Upper lobe of left lung (tissue), 6 donors: ENCODE results near the gene RBPJ. TPM values are rescaled to one million over a fixed set of nuclear protein-coding genes. Genes with fewer than 3 reads are reported as not detected.

Experiments used
- ATAC-seq, 2 donors: fragments of 200-7000 bp; cut with Tn5 transposase; one replicate each; pipeline ENCODE4 v1.9.1; 2022; ENCODE audit warnings: mild to moderate bottlenecking in 2 of 2, moderate library complexity in 2 of 2; ENCODE audit not compliant: low FRiP score in 2 of 2
- DNase-seq, 2 donors: peaks; one replicate each; pipeline ENCODE4 v3.0.0-alpha.2; 2019 to 2020
- H3K27ac ChIP-seq, 4 donors: fragments of 200-600 bp; sonication (generic); one replicate each; pipeline ENCODE4 v1.5.1; 2016 to 2019
- H3K27me3 ChIP-seq, 4 donors: fragments of 200-600 bp; sonication (generic); one replicate each; pipeline ENCODE4 v1.5.1; 2017 to 2019
- H3K36me3 ChIP-seq, 4 donors: fragments of 200-600 bp; sonication (generic); one replicate each; pipeline ENCODE4 v1.5.1; 2016 to 2019
- H3K4me1 ChIP-seq, 4 donors: fragments of 200-600 bp; sonication (generic); one replicate each; pipeline ENCODE4 v1.5.1; 2018 to 2019
- H3K4me3 ChIP-seq, 4 donors: fragments of 200-600 bp; sonication (generic); one replicate each; pipeline ENCODE4 v1.5.1; 2017 to 2019; ENCODE audit warnings: mild to moderate bottlenecking in 2 of 4, moderate library complexity in 1 of 4
- H3K9me3 ChIP-seq, 4 donors: fragments of 200-600 bp; sonication (generic); one replicate each; pipeline ENCODE4 v1.5.1; 2018 to 2019
- CTCF ChIP-seq, 6 experiments: fragments of 450-650 bp in 4 of 6; fragments of 200-600 bp in 2 of 6; sonication (generic) in 2 of 6; IDR thresholded peaks; one replicate each; pipeline ENCODE4 v1.5.1; 2016 to 2019; ENCODE audit warnings: antibody characterized with exemption in 6 of 6
- EP300 ChIP-seq, 4 donors: sonication (generic); formaldehyde crosslinking; IDR thresholded peaks; one replicate each; pipeline ENCODE4 v1.5.1; 2017; ENCODE audit warnings: antibody characterized with exemption in 4 of 4, control low read depth in 2 of 4
- POLR2A ChIP-seq, 4 donors: fragments of 450-650 bp; IDR thresholded peaks; one replicate each; pipeline ENCODE4 v1.5.1; 2016 to 2017; ENCODE audit warnings: antibody characterized with exemption in 4 of 4, mild to moderate bottlenecking in 2 of 4
- POLR2AphosphoS5 ChIP-seq, 2 donors: sonication (generic); formaldehyde crosslinking; IDR thresholded peaks; one replicate each; pipeline ENCODE4 v1.5.1; 2017; ENCODE audit warnings: antibody characterized with exemption in 2 of 2
- WGBS, 2 donors: methylation state at CpG; one replicate each; pipeline ENCODE4 v1.1.5; 2017 to 2018; 5-methylcytosine and 5-hydroxymethylcytosine counted together
- total RNA-seq, 6 donors: library from RNA; depleted of rRNA in 4 of 6; stranded (reverse); fragments of >200 nt in 4 of 6; gene quantifications; one replicate each; pipeline versions ENCODE4 v1.1.0 to v1.2.1, GENCODE V29; 2016 to 2021
- donor health status: DM: no; HTN: no; CAD: no; lungs with moderate emphysema.
- donor health status: DM: no; HTN: yes; CAD: no; lungs with severe emphysema.

The RBPJ gene
- total RNA-seq, 6 donors from 2014 or later = 59.4 to 93.2 (median 79.4) TPM

GRCh38 chr4:26412381-26413372 lies 91.9 kb downstream of the RBPJ start:
- no peak overlapping the region for H3K4me3 ChIP-seq
- 51 to 65% methylated on average over 7 of the region's 7 CpGs for WGBS, 2 donors
- no peak for TF ChIP-seq POLR2AphosphoS5 (IDR thresholded peaks at IDR 0.05)
- no peak for TF ChIP-seq EP300 (IDR thresholded peaks at IDR 0.05)
- TF ChIP-seq POLR2A (IDR thresholded peaks at IDR 0.05) = no peak
- TF ChIP-seq CTCF (IDR thresholded peaks at IDR 0.05) = no peak
- H3K4me1 ChIP-seq = peaks cover 0 to 10% (median 8%) of the 10 kb centered on the region in 4 donors
- H3K27ac ChIP-seq = peak overlapping the region in 2 of 4 donors; percentile 21 to 31
- no peaks in the 10 kb centered on the region for H3K9me3 ChIP-seq
- ATAC-seq (peak; percentile 45 to 82), DNase-seq (peak in 1 of 2 donors; percentile 57)
- H3K36me3 ChIP-seq = peaks cover 0 to 10% (median 5%) of the 10 kb centered on the region in 4 donors
- no peaks in the 10 kb centered on the region for H3K27me3 ChIP-seq

DNA sequence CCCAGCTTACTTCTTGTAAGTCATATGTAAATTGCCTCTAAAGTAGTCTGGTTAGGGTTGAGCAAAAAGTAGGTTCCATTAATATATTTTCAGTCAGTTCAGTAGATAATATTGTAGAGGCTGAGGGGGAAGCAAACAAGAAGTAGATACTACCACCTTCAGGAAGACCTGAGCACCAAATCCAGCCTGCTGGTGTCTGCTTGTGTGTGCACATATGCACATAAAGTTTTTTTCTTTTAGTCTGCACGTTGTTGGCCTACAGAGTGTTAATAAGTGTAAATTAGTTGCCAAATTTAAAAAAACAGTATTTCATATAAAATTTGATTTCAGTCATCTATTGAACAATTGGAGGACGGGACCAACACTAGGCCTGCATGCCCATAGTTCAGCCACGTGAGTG lies 92.8 kb downstream of the RBPJ start:
- DNase-seq (no peak), ATAC-seq (no peak)
- H3K4me1 ChIP-seq = peaks cover 0 to 10% (median 8%) of the 10 kb centered on the region in 4 donors
- no peaks in the 10 kb centered on the region for H3K27me3 ChIP-seq
- no peaks in the 10 kb centered on the region for H3K9me3 ChIP-seq
- TF ChIP-seq EP300 (IDR thresholded peaks at IDR 0.05) = no peak
- no peak for TF ChIP-seq POLR2AphosphoS5 (IDR thresholded peaks at IDR 0.05)
- TF ChIP-seq POLR2A (IDR thresholded peaks at IDR 0.05) = no peak
- no peak for TF ChIP-seq CTCF (IDR thresholded peaks at IDR 0.05)
- WGBS, 2 donors = 85 to 89% methylated on average over 3 of the region's 3 CpGs
- H3K27ac ChIP-seq = no peak overlapping the region
- H3K36me3 ChIP-seq = peaks cover 0 to 10% (median 5%) of the 10 kb centered on the region in 4 donors
- H3K4me3 ChIP-seq = no peak overlapping the region

GRCh38 chr4:26418107-26418506 lies 97.3 kb downstream of the RBPJ start:
- no peaks in the 10 kb centered on the region for H3K27me3 ChIP-seq
- H3K9me3 ChIP-seq = no peaks in the 10 kb centered on the region
- ATAC-seq (no peak), DNase-seq (no peak)
- WGBS, 2 donors = 87 to 91% methylated on average over 1 of the region's 1 CpG
- H3K4me1 ChIP-seq = peaks cover 0 to 3% (median 1%) of the 10 kb centered on the region in 4 donors
- H3K4me3 ChIP-seq = no peak overlapping the region
- peaks cover 0 to 28% (median 9%) of the 10 kb centered on the region in 4 donors for H3K36me3 ChIP-seq
- H3K27ac ChIP-seq = no peak overlapping the region
- TF ChIP-seq POLR2A (IDR thresholded peaks at IDR 0.05) (no peak), EP300 (IDR thresholded peaks at IDR 0.05) (no peak), CTCF (IDR thresholded peaks at IDR 0.05) (no peak), POLR2AphosphoS5 (IDR thresholded peaks at IDR 0.05) (no peak)

- WGBS, 2 donors = 94 to 98% methylated on average over 9 of the region's 9 CpGs
- DNase-seq = peak in 1 of 2 donors; percentile 56
Measured at GRCh38 chr4:26418850-26419249, 98.0 kb downstream of the RBPJ start.

More at GRCh38 chr4:26418850-26419249, 98.0 kb downstream of the RBPJ start:
- Histone ChIP-seq H3K4me1 (peaks cover 0 to 3% (median 0%) of the 10 kb centered on the region in 4 donors), H3K27me3 (no peaks in the 10 kb centered on the region), H3K9me3 (no peaks in the 10 kb centered on the region), H3K36me3 (peaks cover 0 to 34% (median 9%) of the 10 kb centered on the region in 4 donors), H3K27ac (no peak overlapping the region), H3K4me3 (no peak overlapping the region)
- ATAC-seq = no peak
- no peak for TF ChIP-seq POLR2A (IDR thresholded peaks at IDR 0.05)
- TF ChIP-seq POLR2AphosphoS5 (IDR thresholded peaks at IDR 0.05) = no peak
- TF ChIP-seq EP300 (IDR thresholded peaks at IDR 0.05) = no peak
- no peak for TF ChIP-seq CTCF (IDR thresholded peaks at IDR 0.05)
